NCI-H226 (cell line): ENCODE data around the gene PTGES3.
"Not testable (repeated sequence)": the region's sequence is repeated elsewhere in the genome, so short reads cannot be mapped to it uniquely, and the experiment has no call there.

Experiments
- DNase-seq: peaks from one replicate; pipeline ENCODE4 v3.0.0-alpha.2; 2015

Gene PTGES3

DNA sequence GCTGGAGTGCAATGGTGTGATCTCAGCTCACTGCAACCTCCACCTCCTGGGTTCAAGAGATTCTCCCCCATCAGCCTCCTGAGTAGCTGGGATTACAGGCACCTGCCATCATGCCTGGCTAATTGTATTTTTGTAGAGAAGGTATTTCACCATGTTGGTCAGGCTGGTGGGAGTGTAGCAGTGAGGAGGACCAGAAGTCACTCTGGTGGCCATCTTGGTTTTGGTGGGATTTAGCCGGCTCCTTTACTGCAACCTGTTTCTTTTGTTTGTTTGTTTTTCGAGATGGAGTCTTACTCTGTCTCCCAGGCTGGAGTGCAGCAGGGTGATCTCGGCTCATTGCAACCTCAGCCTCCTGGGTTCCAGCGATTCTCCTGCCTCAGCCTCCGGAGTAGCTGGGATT is 16.4 kb upstream of the PTGES3 start:
- not testable (repeated sequence) for DNase-seq

DNA sequence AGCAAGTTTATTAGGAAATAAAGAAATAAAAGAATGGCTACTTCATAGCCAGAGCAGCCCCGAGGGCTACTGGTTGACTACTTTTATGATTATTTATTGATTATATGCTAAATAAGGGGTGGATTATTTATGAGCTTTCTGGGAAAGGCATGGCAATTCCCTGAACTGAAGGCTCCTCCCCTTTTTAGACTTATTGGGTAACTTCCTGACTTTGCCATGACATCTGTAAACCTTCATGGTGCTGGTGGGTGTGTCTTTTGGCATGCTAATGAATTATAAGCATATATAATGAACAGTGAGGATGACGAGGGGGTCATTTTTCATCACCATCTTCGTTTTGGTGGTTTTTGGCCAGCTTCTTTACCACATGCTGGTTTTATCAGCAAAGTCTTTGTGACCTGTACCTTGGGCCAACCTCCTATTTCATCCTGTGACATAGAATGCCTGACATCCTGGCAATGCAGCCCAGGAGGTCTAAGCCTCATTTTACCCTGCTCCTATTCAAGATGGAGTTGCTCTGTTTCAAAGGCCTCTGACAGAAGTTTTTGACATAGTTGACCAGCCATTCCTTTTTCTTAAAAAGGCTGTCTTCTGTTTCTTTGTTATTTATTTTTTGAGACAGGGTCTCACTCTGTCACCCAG is 11.1 kb upstream of the PTGES3 start:
- DNase-seq: no peak

DNA sequence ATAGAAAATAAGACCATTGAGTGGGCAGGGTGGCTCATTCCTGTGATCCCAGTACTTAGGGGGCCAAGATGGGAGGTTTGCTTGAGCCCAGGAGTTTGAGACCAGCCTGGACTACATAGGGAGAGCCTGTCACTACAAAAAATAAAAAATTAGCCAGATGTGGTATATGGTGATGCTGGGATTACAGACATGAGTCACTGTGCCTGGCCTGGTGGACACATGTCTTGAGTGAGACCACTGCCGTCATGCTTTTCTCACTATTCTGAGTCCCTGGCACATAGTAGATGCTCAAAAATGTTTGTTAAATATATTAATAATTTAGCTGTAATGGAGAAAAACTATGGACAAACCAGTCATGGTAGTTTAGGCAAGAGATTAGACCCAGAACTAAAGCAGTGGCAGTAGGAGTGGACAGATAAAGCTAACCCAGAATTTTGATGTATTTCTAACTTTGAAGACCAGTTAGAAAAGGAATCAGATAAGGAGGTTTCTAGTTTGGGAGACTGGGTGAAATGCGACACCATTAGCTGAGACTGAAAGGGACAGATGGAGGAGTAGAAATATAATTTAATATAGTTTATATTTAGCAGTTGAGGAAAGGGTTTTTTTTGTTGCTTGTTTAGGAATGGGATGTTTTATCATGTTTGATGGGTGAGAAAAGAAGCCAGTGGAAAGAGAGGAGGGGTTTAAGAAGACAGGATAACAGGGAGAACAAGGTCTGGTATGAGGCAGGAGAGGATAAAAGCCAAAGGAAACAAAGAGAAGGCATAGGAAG is 7.4 kb upstream of the PTGES3 start:
- DNase-seq: no peak

DNA sequence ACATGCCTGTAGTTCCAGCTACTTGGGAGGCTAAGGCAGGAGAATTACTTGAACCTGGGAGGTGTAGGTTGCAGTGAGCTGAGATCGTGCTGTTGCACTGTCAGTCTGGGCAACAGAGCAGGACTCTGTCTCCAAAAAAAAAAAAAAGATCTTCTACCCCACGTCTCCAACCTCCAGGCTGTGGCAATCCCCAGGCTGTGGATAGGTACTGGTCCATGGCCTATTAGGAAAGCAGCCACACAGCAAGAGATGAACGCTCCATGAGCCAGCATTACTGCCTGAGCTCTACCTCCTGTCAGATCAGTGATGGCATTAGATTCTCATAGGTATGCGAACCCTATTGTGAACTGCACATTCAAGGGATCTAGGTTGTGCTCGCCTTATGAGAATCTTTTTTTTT is 6.1 kb upstream of the PTGES3 start:
- no peak for DNase-seq

DNA sequence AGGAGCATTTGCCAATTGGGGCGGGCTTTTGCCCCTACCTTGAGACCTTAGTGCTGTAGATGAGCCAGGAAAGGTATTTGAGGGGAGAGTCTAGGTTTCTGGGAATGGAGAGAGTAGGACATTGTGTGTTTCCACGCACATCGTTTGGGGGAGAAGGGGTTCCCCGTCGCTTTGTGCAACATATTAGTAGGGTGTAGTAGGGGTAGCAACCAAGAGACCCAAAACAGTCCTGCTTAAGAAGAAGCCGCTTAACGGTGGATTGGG is 694 bp upstream of the PTGES3 start:
- DNase-seq: no peak

DNA sequence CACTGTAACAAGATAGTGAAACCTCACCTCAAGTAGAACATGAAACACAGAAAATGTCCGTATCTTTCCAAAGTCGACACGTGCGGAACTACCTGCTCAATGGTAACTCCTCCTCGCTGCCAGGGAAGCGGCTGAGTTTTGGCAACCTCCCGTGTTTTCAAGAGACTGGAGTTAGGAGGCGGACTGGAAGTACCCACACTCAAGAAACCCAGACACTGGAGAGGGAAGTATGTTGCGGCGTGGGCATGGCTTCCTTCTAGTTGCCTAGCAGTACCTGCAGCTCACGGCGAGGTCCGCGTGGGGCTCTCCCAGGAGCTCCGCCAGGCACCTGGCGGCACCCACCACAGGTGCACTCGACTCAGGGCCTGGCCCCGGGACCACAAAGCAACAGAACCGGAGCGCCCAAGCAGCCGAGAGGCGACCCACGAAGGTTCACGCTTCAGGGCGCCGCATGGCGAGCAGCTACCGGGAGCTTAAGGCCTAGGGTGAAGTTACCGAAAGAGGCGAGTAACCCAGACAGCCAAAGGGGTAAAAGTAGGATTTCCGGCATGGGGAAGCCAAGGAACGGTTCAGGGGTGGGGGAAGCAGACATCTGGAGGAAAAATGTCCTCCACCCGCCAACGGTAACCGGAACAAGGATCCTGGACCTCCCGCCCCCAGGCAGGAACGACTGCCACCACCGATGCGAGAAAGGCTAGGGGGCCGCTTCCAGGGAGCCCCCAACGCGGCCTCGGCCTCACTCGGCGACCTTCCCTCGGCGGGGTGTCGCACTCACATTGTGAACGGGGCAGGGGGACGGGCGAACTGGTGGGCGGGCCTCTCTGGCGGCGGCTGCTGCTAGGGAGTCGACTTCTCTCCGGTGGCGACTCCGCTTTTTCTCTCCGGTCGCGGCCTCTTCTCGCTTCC is 608 bp downstream of the PTGES3 start:
- DNase-seq: peak; percentile 8

DNA sequence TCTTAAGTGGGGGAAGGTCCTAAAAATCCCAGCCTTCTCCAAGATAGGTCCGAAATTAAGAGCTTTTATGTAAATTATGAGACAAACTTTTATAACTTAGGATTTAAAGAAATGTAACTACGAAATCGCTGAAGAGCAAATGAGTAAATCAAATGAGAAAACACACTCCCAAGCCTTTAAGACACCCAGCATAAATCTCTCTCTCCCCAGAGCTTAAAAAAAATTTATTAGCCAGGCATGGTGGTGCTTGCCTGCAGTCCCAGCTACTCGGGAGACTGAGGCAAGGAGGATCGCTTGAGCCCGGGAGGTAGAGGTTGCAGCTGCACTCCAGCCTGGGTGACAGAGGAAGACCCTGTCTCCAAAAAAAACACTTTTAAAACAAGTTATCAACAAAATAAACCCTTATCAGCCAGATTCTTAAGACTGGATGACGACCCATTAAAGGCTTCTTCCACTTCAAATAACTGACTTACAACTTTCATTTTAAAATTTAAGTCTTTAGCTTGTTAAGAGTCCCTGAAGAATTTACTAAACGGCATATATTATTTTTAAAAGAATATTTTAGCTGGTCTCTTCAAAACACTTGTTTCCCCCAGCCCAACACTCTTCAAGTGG is 3.2 kb downstream of the PTGES3 start:
- no peak for DNase-seq

DNA sequence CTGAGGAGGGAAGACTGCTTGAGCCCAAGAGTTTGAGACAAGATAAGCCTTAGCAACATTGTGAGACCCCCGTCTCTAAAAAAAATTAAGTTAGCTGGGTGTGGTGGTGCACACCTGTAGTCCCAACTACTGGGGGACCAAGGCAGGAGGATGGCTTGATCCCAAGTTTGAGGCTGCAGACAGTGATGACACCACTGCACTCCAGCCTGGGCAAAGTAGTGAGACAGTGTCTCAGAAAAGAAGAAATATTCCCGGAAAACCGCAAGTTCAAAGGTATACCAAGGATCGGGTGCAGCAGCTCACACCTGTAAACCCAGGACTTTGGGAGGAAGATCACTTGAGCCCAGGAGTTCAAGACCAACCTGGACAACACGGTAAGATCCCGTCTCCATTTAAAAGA is 5.8 kb downstream of the PTGES3 start:
- no peak for DNase-seq

DNA sequence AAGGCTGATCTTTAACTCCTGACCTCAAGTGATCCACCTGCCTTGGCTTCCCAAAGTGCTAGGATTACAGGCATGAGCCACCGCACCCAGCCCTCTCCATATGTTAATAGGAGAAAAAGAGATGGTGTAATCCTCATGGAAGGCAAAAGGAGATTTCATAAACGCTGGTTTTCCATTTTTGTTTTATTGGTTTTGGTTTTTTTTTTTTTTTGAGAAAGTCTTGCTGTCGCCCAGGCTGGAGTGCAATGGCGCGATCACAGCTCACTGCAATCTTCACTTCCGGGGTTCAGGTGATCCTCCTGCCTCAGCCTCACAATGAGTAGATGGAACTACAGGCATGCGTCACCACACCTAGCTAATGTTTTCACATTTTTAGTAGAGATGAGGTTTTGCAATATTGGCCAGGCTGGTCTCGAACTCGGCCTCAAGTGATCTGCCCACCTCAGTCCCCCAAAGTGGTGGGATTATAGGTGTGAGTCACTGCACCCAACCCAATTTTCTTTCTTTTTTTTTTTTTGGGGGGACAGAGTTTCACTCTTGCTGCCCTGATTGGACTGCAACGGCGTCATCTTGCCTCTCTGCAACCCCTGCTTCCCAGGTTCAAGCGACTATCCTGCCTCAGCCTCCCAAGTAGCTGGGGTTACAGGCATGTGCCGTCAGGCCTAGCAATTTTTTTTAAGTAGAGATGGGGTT is 8.1 kb downstream of the PTGES3 start:
- no peak for DNase-seq

DNA sequence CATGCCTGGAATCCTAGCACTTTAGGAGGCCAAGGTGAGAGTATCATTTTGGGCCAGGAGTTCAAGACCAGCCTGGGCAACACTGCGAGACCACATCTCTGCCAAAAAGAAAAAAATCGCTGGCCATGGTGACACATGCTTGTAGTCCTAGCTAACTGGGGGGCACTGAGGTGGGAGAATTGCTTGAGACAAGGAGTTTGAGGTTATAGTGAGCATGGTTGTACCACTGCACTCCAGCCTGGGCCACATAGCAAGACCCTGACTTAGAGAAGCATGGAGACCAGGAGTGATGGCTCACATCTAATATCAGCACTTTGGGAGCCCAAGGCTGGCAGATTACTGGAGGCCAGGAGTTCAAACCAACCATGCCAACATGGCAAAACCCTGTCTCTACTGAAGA is 9.2 kb downstream of the PTGES3 start:
- no peak for DNase-seq

DNA sequence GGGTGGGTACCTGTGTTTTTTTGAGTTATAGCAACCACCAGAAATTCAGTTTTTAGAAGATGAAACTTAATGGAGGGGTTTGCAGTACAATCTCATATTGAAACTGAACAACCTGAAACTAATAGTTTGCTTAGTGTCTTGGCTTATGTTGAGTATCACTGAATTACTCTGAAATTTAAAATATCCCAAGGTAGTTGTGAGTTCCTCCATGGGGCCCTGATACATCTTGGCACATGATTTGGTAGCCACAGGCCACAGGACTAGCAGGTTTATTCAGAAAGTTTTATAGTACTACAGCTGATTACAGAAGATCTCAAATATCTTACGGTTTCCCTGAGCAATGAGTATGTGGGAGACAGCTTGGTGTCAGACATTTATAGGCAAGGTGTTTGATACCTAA is 10.4 kb downstream of the PTGES3 start:
- DNase-seq: no peak

DNA sequence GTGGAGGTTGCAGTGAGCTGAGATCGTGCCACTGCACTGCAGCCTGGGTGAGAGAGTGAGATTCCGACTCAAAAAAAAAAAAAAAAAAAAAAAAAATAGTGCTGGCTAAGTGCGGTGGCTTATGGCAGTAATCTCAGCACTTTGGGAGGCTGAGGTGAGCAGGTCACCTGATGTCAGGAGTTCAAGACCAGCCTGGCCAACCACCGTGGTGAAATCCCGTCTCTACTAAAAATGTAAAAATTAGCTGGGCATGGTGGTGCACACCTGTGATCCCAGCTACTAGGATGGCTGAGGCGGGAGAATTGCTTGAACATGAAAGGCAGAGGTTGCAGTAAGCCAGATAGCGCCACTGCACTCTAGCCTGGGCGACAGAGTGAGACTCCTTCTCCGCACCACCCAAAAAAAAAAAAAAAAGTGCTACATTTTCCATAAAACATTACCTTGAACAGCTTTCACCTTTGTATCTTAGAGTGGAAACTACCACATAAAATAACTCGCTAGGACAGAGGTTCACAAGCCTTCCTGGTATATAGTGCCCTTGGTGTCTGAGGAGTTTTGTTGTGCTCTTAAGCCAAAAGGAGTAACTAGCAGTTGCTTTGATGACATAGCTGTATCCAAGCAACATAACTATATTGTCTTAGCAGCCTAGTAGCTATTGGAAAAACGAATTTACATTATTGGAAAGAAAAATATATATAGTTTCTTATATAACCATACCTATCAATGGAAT is 11.1 kb downstream of the PTGES3 start:
- DNase-seq: no peak

DNA sequence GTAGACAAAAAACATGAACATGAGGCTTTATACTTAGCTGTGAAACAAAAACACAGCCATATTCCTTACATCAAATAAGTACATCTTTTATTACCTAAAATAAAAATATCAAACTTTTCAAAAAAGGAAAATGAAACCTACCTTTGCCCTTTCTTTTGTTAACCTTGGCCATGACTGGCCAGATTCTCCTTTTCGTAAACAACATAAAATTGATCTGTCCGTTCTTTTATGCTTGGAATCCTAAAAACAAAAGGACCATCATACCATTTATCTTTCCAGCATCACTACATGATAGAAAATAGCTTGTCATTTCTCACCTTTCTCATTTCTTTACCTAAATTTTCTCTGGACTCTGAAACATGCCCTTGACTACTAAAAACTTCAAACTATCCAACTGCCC is 16.5 kb downstream of the PTGES3 start:
- DNase-seq: no peak

DNA sequence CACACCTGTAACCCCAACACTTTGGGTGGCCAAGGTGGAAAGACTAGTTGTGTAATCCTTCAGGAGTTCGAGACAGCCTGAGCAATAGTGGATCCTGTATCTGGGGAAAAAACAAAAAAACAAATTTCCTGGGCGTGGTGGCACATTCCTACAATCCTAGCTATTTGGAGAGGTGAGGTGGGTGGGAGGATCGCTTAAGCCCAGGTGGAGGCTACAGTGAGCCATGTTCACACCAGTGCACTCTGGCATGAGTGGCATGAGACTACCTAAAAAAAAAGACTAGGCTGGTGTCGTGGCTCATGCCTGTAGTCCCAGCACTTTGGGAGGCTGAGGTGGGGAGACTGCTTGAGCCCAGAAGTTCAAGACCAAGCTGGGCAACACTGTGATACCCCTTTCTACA is 17.2 kb downstream of the PTGES3 start:
- no peak for DNase-seq

DNA sequence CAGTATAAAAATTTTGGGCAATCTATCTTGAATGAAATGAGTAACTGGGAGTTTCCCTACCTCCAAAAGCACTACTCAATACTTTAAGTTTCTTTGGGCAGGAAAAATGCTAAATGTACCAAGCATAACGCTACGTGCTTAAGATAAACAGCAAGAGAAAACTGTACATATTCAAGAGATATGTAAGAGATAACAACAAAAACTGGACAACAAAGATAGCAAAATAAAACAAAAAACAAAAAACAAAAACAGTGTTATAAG is 20.0 kb downstream of the PTGES3 start:
- no peak for DNase-seq

DNA sequence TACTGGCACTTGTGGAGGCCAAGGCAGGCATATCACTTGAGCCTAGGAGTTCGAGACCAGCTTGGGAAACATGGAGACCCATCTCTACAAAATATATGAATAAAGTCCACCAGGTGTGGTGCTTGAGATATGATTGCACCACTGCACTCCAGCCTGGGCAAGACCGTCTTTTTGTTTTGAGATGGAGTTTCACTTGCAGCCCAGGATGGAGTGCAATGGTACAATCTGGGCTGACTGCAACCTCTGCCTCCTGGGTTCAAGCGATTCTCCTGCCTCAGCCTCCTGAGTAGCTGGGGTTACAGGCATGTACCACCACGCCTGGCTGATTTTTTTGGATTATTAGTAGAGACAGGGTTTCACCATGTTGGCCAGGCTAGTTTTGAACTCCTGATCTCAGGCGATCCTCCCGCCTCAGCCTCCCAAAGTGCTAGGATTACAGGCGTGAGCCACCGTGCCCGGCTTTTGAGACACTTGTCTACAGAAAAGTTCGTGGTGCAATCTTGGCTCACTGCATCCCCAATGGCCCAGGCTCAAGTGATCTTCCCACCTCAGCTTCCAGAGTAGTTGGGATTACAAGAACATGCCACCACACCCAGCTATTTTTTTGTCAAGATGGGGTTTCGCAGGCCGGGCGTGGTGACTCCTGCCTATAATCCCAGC is 26.0 kb downstream of the PTGES3 start:
- DNase-seq: no peak

DNA sequence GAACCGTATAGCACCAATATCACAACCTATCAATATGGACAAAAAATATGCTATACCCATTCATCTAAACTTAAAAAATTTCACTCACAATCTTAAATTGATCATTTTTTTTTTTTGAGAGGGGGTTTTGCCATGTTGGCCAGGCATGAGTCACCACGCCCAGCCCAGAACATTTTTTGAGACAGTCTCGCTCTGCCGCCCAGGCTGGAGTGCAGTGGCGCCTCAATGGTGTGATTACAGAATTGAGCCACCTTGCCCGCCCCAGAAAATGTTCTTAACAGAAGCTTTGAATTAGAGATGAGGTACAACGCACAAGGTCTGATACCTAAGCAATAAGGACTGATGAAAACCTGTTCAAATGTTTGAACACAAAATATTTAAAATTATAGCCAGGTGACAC is 26.5 kb downstream of the PTGES3 start:
- DNase-seq: no peak

DNA sequence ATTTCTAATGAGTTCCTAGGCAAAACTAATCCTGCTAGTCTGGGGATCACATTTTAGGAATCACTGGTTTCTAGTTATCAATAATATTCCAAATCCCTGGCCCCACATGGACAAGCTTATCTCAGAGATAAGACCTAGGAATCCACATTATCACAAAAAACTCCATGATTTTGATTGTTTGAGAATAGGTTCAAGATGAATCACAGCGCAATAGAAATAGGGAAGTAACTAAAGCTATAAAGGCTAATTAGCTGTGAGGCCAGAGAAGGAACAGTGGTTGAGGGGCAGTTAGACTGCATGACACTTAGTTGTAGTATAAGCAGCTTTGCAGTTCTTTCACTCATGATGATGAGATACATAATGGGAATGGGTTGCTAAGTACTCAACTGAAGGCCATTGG is 29.2 kb downstream of the PTGES3 start:
- peak; percentile 21 for DNase-seq

DNA sequence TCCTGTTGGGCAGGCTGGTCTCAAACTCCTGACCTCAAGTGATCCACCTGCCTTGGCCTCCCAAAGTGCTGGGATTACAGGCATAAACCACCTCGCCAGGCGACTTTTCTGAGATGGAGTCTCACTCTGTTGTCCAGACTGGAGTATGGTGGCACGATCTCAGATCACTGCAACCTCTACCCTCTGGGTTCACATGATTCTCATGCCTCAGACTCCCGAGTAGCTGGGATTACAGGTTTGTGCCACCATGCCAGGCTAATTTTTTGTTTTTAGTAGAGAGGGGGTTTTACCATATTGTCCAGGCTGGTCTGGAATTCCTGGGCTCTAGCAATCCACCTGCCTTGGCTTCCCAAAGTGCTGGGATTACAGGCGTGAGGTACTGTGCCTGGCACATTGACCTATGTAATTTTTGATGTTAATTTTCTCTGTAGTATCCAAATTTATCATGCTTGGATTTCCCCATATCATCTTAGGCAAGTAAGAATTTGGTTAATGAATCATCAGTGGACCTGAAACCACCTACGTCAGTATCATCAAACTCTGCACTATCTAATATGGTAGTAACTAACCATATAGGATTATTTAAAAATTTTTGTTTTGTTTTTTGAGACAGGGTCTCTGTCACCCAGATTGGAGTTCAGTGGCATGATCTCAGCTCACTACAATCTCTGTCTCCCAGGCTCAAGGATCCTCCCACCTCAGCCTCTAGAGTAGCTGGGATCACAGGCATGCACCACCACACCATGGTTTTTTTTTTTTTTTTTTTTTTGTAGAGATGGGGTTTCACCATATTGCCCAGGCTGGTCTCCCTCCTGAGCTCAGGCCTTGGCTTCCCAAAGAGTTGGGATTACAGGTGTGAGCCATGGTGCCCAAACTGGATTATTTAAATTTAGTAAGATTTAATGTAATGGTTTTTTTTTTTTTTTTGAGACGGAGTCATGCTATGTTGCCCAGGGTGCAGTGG is 30.4 kb downstream of the PTGES3 start:
- peak; percentile 70 for DNase-seq

DNA sequence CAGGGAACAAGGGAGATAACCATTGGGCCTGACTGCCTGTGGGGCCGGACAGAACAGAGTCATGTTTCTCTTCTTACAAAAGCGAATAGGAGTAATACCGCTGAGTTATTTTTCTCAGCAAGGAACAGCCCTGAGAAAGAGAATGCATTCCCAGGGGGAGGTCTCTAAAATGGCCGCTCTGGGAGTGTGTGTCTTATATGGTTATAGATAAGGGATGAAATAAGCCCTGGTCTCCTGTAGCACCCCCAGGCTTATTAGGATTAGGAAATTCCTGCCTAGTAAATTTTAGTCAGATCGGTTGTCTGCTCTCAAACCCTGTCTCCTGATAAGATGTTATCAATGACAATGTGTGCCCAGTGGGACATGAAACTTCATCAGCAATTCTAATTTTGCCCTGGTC is 34.3 kb downstream of the PTGES3 start:
- not testable (repeated sequence) for DNase-seq

DNA sequence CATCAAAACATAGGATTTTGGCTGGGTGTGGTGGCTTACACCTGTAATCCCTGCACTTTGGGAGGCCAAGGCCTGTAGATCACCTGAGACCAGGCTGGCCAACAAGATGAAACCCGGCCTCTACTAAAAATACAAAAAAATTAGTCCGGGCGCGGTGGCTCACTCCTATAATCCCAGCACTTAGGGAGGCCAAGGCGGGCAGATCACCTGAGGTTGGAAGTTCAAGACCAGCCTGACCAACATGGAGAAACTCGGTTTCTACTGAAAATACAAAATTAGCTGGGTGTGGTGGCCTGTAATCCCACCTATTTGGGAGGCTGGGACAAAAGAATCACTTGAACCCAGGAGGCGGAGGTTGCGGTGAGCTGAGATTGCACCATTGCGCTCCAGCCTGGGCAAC is 40.1 kb downstream of the PTGES3 start:
- DNase-seq: not testable (repeated sequence)
